K562 (cell line): ENCODE results near the gene BAMBI. TPM values are rescaled to one million over a fixed set of nuclear protein-coding genes. Genes with fewer than 3 reads are reported as not detected.

ENCODE experiments used
- ATAC-seq: fragments of 200-7000 bp; cut with Tn5 transposase; 3 replicates; pipeline ENCODE4 v1.9.1; 2020; ENCODE audit warnings: moderate library complexity
- BruUV-seq: library from RNA; stranded (reverse); fragments of 400-500 nt; replicated peaks from 2 replicates; lab custom pipeline; 2021; lab: Mats Ljungman, UMichigan
- CTCF ChIA-PET: fragments of 300-600 bp; formaldehyde crosslinking; extraction: SDS; loops from one replicate; lab custom pipeline; 2021; ENCODE audit warnings: low intra/inter-chr PET ratio; lab: Yijun Ruan, JAX
- POLR2A ChIA-PET: fragments of 300-600, 350-650 bp; sonication (Branson Sonifier 250); formaldehyde crosslinking; extraction: SDS; loops from one replicate; lab custom pipeline; 2021; ENCODE audit warnings: antibody characterized with exemption, inconsistent platforms; lab: Yijun Ruan, JAX
- DNase-seq, 4 experiments: peaks; one replicate each; pipeline versions ENCODE4 v3.0.0 to v3.0.0-alpha.2; 2011 to 2018; ENCODE audit warnings: low spot score in 3 of 4, mixed read lengths in 3 of 4; ENCODE audit errors: extremely low read depth in 1 of 4
- FAIRE-seq: peaks from 2 replicates; lab custom pipeline; 2011; peaks lifted over from hg19 to GRCh38; lab: Jason Lieb, UNC
- H2AFZ ChIP-seq: 2 replicates; pipeline ENCODE4 v1.6.0; 2011; ENCODE audit warnings: low read depth, low read length, control low read depth, inconsistent platforms
- H3K27ac ChIP-seq: fragments of 200-600 bp; 3 replicates; pipeline ENCODE4 v1.8.0; 2011; ENCODE audit warnings: low read depth, mild to moderate bottlenecking, control low read depth, inconsistent platforms, low read length, moderate library complexity, mixed read lengths; ENCODE audit errors: extremely low read depth
- H3K27me3 ChIP-seq, 2 experiments: fragments of 300-600 bp in 1 of 2; 2 replicates in 1 of 2; 3 replicates in 1 of 2; pipeline versions ENCODE4 v1.6.0 to v1.8.0; 2011; ENCODE audit warnings: inconsistent platforms in 2 of 2, low read length in 2 of 2, mild to moderate bottlenecking in 1 of 2, mixed read lengths in 1 of 2, moderate library complexity in 1 of 2; ENCODE audit not compliant: control insufficient read depth in 2 of 2, insufficient read depth in 2 of 2
- H3K36me3 ChIP-seq: fragments of 300-600 bp; 3 replicates; pipeline ENCODE4 v1.8.0; 2011; ENCODE audit warnings: mild to moderate bottlenecking, low read length, inconsistent platforms; ENCODE audit not compliant: control insufficient read depth, insufficient read depth
- H3K4me1 ChIP-seq, 2 experiments: fragments of 200-600 bp in 1 of 2; replicated peaks in 1 of 2; 2 replicates in 1 of 2; 3 replicates in 1 of 2; pipeline versions ENCODE4 v1.5.1 to v1.8.0; 2011; ENCODE audit warnings: inconsistent platforms in 2 of 2, low read length in 2 of 2, mild to moderate bottlenecking in 1 of 2, mixed read lengths in 1 of 2, moderate library complexity in 1 of 2; ENCODE audit not compliant: control insufficient read depth in 2 of 2, insufficient read depth in 2 of 2
- H3K4me2 ChIP-seq: 2 replicates; pipeline ENCODE4 v1.6.1; 2011; ENCODE audit warnings: low read length, control low read depth, inconsistent platforms, mixed read lengths; ENCODE audit not compliant: insufficient read depth
- H3K4me3 ChIP-seq: fragments of 200-600 bp; sonication (generic), shearing (Covaris generic); 2 replicates; pipeline ENCODE4 v1.5.1; 2016; ENCODE audit warnings: control low read depth, inconsistent platforms
- H3K79me2 ChIP-seq: fragments of 200-600 bp; 3 replicates; pipeline ENCODE4 v1.8.0; 2011; ENCODE audit warnings: low read length, inconsistent platforms; ENCODE audit not compliant: control insufficient read depth, insufficient read depth
- H3K9ac ChIP-seq, 2 experiments: 2 replicates each; pipeline versions ENCODE4 v1.6.0 to v1.6.1; 2011; ENCODE audit warnings: low read depth in 2 of 2, low read length in 2 of 2, control low read depth in 1 of 2, inconsistent platforms in 1 of 2, mild to moderate bottlenecking in 1 of 2, mixed read lengths in 1 of 2; ENCODE audit not compliant: insufficient read depth in 1 of 2
- H3K9me1 ChIP-seq: one replicate; pipeline ENCODE4 v1.6.0; 2011; ENCODE audit warnings: inconsistent platforms, mild to moderate bottlenecking, low read length, moderate library complexity; ENCODE audit not compliant: control insufficient read depth, insufficient read depth
- H3K9me3 ChIP-seq: replicated peaks from 2 replicates; pipeline ENCODE4 v1.5.1; 2011; ENCODE audit warnings: low read depth, low read length, inconsistent platforms; ENCODE audit not compliant: control insufficient read depth, insufficient read depth
- H4K20me1 ChIP-seq: replicated peaks from 2 replicates; pipeline ENCODE4 v1.6.1; 2011; ENCODE audit warnings: low read length, inconsistent platforms, mixed read lengths; ENCODE audit not compliant: control insufficient read depth, insufficient read depth
- CEBPG ChIP-seq, 3 experiments: fragments of 200-800 bp in 1 of 3; sonication (Bioruptor generic) in 1 of 3; sonication (generic) in 1 of 3; formaldehyde crosslinking in 1 of 3; IDR thresholded peaks in 2 of 3; conservative IDR thresholded peaks in 1 of 3; 2 replicates each; pipeline versions ENCODE4 v1.6.1 to v1.8.0; 2016 to 2022; ENCODE audit warnings: missing compliant biosample characterization in 2 of 3, missing genetic modification characterization in 2 of 3, mild to moderate bottlenecking in 1 of 3, missing genetic modification reagents in 1 of 3
- CREB3 ChIP-seq: fragments of 450-650 bp; conservative IDR thresholded peaks from 2 replicates; pipeline ENCODE4 v1.6.1; 2016; ENCODE audit warnings: missing genetic modification characterization, low read depth, mild to moderate bottlenecking, missing compliant biosample characterization, moderate library complexity
- HNRNPLL ChIP-seq: fragments of 200-400 bp; formaldehyde crosslinking; IDR thresholded peaks from 2 replicates; pipeline ENCODE4 v1.6.1; 2017; ENCODE audit warnings: low read length, low read depth, mild to moderate bottlenecking; ENCODE audit not compliant: poor library complexity, severe bottlenecking
- LCOR ChIP-seq: sonication (generic); formaldehyde crosslinking; IDR thresholded peaks from 2 replicates; pipeline ENCODE4 v1.8.0; 2022; ENCODE audit warnings: mild to moderate bottlenecking, missing genetic modification reagents
- MAFG ChIP-seq: fragments of 450-650 bp; conservative IDR thresholded peaks from 2 replicates; pipeline ENCODE4 v1.6.1; 2016; ENCODE audit warnings: missing genetic modification characterization, missing compliant biosample characterization
- MBD2 ChIP-seq: sonication (generic); IDR thresholded peaks from 2 replicates; pipeline ENCODE4 v1.6.1; 2016; ENCODE audit warnings: low read depth, borderline replicate concordance
- NFRKB ChIP-seq: fragments of 450-650 bp; IDR thresholded peaks from 2 replicates; pipeline ENCODE4 v1.6.1; 2016; ENCODE audit warnings: low read depth
- PCBP1 ChIP-seq: fragments of 200-400 bp; formaldehyde crosslinking; IDR thresholded peaks from 2 replicates; pipeline ENCODE4 v1.6.1; 2018; ENCODE audit warnings: mild to moderate bottlenecking, low read depth, low read length; ENCODE audit not compliant: poor library complexity, severe bottlenecking
- SMAD1 ChIP-seq: fragments of 150-350 bp; IDR thresholded peaks from 2 replicates; pipeline ENCODE4 v1.6.1; 2014; ENCODE audit warnings: low read length, low read depth; ENCODE audit not compliant: partially characterized antibody
- TOE1 ChIP-seq, 2 experiments: fragments of 450-650 bp in 1 of 2; sonication (generic) in 1 of 2; formaldehyde crosslinking in 1 of 2; IDR thresholded peaks; 2 replicates each; pipeline versions ENCODE4 v1.7.1 to v1.8.0; 2016 to 2022; ENCODE audit warnings: borderline replicate concordance in 2 of 2, mild to moderate bottlenecking in 2 of 2, antibody characterized with exemption in 1 of 2, inconsistent platforms in 1 of 2, low read depth in 1 of 2, missing genetic modification reagents in 1 of 2, moderate library complexity in 1 of 2
- ZC3H4 ChIP-seq: sonication (generic); formaldehyde crosslinking; IDR thresholded peaks from 2 replicates; pipeline ENCODE4 v1.9.0; 2021; ENCODE audit warnings: missing genetic modification reagents, borderline replicate concordance
- ZNF184 ChIP-seq: sonication (generic); formaldehyde crosslinking; IDR thresholded peaks from 2 replicates; pipeline ENCODE4 v1.5.0; 2020; ENCODE audit warnings: missing genetic modification reagents
- ZNF316 ChIP-seq: fragments of 450-650 bp; IDR thresholded peaks from 2 replicates; pipeline ENCODE4 v1.6.1; 2016
- WGBS: fragments of 100-300 bp; shearing (Covaris generic); methylation state at CpG from one replicate; pipeline ENCODE4 v1.1.6; 2016; ENCODE audit warnings: low coverage, mixed read lengths; ENCODE audit not compliant: insufficient coverage; ENCODE audit errors: missing lambda C conversion rate; 5-methylcytosine and 5-hydroxymethylcytosine counted together
- in situ Hi-C: fragments of 300-500 bp; cut with MboI; formaldehyde crosslinking; loops from 4 replicates; pipeline ENCODE4 v1.15.0; 2018; ENCODE audit warnings: inconsistent platforms, mixed read lengths
- intact Hi-C: fragments of 100-400 bp; cut with micrococcal nuclease; formaldehyde crosslinking; loops from 2 replicates; pipeline ENCODE4 v1.14.2; 2022
- polyA plus RNA-seq, 8 experiments: library from polyadenylated mRNA; depleted of rRNA in 4 of 8; stranded (reverse) in 5 of 8; unstranded in 3 of 8; fragments of >200 nt; fragmentation: Nextera tagmentation in 2 of 8; fragmentation: Illumina TruSeq in 1 of 8; extraction: Ambion mirVana in 2 of 8; extraction: Trizol in 1 of 8; gene quantifications; 2 replicates each; pipeline versions ENCODE4 v1.2.1 to v1.2.3, GENCODE V29; 2011 to 2014; ENCODE audit warnings: inconsistent platforms in 1 of 8, missing spikeins in 1 of 8
- total RNA-seq, 7 experiments: library from RNA; depleted of rRNA in 6 of 7; stranded (reverse); fragments of >200 nt in 6 of 7; fragmentation: Illumina TruSeq in 2 of 7; extraction: Trizol in 2 of 7; gene quantifications; 2 replicates each; pipeline versions ENCODE4 v1.2.1 to v1.2.3, GENCODE V29; 2011 to 2021; ENCODE audit warnings: low replicate concordance in 1 of 7
- TF ChIP-seq, protein P1 (sequence below): IDR thresholded peaks from 2 replicates; pipeline ENCODE4 v1.6.1; 2011; ENCODE audit warnings: borderline replicate concordance, low read depth, mild to moderate bottlenecking, moderate library complexity, low read length; ENCODE audit not compliant: insufficient read depth, poor library complexity, severe bottlenecking
- TF ChIP-seq, protein P2 (sequence below): sonication (generic); formaldehyde crosslinking; IDR thresholded peaks from 2 replicates; pipeline ENCODE4 v1.8.1; 2023; ENCODE audit warnings: mild to moderate bottlenecking, missing genetic modification reagents

BAMBI gene
- total and polyA plus RNA-seq, 9 of the 15 experiments (the other 6 are each of a cell fraction or from before 2014, with no cell fraction given) = 2.0 to 21.8 (median 13.5) TPM

DNA sequence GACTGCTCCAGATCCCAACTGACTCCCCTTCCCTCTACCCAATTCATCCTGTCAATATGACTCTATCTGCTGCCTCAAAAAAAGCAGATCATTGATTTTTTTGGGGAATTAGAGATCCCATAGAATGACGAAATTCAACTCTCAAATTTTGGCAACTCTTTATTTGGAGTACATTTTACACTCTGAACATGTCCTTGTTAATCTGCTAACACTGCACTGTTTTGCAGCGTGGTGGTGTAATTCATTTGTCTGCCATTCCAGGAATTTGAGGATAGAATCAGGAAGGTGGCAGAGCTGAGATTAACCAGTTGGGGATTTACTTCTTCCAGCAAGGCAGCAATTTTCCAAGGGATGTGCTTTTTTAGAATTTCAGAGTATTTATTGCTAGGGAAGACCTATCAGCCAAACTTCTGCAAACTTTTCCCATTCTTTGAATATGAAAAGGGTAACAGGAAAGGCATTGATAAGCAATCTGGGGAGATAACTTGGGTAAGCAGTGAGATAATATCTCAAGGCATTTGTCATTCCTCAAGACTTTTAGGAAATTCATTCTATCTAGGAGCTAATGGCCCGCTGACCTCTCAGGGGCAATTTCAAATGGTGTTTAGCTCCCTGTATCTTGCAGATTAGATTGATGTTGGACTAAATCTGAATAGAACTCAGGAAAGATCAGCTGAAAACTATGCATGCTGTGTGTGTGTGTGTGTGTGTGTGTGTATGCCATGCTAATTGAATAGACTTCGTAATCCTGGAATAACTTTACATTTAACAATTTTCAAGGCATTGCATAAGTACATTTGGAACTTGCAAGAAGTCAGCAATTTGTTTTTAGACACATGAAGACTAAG is 9.7 kb downstream of the BAMBI start:
- peaks cover 26% of the 10 kb centered on the region for H3K36me3 ChIP-seq
- no peaks in the 10 kb centered on the region for H3K9me1 ChIP-seq
- H3K27ac ChIP-seq = no peak overlapping the region
- WGBS = 28% methylated on average over 4 of the region's 4 CpGs
- FAIRE-seq (no peak), ATAC-seq (no peak), DNase-seq (no peak)
- ChIA-PET POLR2A (no interaction called here), CTCF (no interaction called here)
- H3K27me3 ChIP-seq = no peaks in the 10 kb centered on the region
- peaks cover 14% of the 10 kb centered on the region for H3K79me2 ChIP-seq
- no peaks in the 10 kb centered on the region for H3K9me3 ChIP-seq
- H4K20me1 ChIP-seq = peaks cover 8% of the 10 kb centered on the region
- H3K9ac ChIP-seq = no peak overlapping the region
- no peak overlapping the region for H2AFZ ChIP-seq
- peaks cover 3 to 10% of the 10 kb centered on the region in 2 experiments for H3K4me1 ChIP-seq
- in situ Hi-C loops (no loop called here), intact Hi-C loops (no loop called here)
- H3K4me3 ChIP-seq = no peak overlapping the region
- no peak overlapping the region for H3K4me2 ChIP-seq
- BruUV-seq = no TSS peak
- no peak for TF ChIP-seq CREB3 (tag)
- no peak for TF ChIP-seq CEBPG (CRISPR knock-in tag; IDR thresholded peaks at IDR 0.05)
- no peak for TF ChIP-seq CEBPG (tag; conservative IDR thresholded peaks at IDR 0.05 in 1 of 2, IDR thresholded peaks at IDR 0.05 in 1 of 2)
- TF ChIP-seq LCOR (CRISPR knock-in tag) = no peak
- TF ChIP-seq PCBP1 = no peak
- no peak for TF ChIP-seq ZNF184 (CRISPR knock-in tag)
- TF ChIP-seq SMAD1 = no peak
- TF ChIP-seq MAFG (tag) = no peak
- no peak for TF ChIP-seq ZNF316
- TF ChIP-seq HNRNPLL = no peak
- TF ChIP-seq NFRKB = no peak
- TF ChIP-seq, protein P1, sequence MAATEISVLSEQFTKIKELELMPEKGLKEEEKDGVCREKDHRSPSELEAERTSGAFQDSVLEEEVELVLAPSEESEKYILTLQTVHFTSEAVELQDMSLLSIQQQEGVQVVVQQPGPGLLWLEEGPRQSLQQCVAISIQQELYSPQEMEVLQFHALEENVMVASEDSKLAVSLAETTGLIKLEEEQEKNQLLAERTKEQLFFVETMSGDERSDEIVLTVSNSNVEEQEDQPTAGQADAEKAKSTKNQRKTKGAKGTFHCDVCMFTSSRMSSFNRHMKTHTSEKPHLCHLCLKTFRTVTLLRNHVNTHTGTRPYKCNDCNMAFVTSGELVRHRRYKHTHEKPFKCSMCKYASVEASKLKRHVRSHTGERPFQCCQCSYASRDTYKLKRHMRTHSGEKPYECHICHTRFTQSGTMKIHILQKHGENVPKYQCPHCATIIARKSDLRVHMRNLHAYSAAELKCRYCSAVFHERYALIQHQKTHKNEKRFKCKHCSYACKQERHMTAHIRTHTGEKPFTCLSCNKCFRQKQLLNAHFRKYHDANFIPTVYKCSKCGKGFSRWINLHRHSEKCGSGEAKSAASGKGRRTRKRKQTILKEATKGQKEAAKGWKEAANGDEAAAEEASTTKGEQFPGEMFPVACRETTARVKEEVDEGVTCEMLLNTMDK = no peak
- no peak for TF ChIP-seq ZC3H4 (CRISPR knock-in tag)
- TF ChIP-seq, protein P2, sequence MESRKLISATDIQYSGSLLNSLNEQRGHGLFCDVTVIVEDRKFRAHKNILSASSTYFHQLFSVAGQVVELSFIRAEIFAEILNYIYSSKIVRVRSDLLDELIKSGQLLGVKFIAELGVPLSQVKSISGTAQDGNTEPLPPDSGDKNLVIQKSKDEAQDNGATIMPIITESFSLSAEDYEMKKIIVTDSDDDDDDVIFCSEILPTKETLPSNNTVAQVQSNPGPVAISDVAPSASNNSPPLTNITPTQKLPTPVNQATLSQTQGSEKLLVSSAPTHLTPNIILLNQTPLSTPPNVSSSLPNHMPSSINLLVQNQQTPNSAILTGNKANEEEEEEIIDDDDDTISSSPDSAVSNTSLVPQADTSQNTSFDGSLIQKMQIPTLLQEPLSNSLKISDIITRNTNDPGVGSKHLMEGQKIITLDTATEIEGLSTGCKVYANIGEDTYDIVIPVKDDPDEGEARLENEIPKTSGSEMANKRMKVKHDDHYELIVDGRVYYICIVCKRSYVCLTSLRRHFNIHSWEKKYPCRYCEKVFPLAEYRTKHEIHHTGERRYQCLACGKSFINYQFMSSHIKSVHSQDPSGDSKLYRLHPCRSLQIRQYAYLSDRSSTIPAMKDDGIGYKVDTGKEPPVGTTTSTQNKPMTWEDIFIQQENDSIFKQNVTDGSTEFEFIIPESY (CRISPR knock-in tag) = no peak
- no peak for TF ChIP-seq MBD2
- TF ChIP-seq TOE1 (IDR thresholded peaks at IDR 0.05; ENCODE audit: borderline replicate concordance) = no peak
- no peak for TF ChIP-seq TOE1 (CRISPR knock-in tag; IDR thresholded peaks at IDR 0.05; ENCODE audit: borderline replicate concordance, low read depth)
